Measurements from ENCODE around the gene RAE1.

DNA sequence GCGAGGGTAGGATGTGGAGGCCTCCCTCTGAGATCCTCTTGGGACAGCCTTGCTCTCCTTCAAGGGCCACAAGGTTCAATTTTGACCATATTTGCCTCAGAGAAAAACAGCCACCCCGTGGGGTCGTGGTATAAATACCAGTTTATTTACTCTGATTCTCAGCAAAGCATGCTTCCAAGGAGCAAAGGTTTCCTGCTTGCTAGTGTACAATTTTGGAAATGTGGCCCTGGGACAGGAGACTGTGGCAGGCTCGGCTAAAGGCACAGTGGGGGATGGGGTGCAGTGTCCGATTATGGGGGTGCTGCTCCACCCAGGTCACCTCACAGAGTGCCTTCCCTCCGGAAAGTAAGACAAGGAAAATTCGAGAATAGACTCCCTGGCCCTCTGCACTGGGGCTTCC lies 71.2 kb downstream of the RAE1 start:
- TF ChIP-seq, protein P1, sequence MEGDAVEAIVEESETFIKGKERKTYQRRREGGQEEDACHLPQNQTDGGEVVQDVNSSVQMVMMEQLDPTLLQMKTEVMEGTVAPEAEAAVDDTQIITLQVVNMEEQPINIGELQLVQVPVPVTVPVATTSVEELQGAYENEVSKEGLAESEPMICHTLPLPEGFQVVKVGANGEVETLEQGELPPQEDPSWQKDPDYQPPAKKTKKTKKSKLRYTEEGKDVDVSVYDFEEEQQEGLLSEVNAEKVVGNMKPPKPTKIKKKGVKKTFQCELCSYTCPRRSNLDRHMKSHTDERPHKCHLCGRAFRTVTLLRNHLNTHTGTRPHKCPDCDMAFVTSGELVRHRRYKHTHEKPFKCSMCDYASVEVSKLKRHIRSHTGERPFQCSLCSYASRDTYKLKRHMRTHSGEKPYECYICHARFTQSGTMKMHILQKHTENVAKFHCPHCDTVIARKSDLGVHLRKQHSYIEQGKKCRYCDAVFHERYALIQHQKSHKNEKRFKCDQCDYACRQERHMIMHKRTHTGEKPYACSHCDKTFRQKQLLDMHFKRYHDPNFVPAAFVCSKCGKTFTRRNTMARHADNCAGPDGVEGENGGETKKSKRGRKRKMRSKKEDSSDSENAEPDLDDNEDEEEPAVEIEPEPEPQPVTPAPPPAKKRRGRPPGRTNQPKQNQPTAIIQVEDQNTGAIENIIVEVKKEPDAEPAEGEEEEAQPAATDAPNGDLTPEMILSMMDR (IDR thresholded peaks at IDR 0.05 in 4 of 5, conservative IDR thresholded peaks at IDR 0.05 in 1 of 5) = no peak
- TF ChIP-seq POLR2A (IDR thresholded peaks at IDR 0.05) = no peak
